Measurements from ENCODE around the gene ENG.

GRCh38 chr9:127903557-127904475 lies 49.4 kb upstream of the ENG start:
- TF ChIP-seq ZNF274 (IDR thresholded peaks at IDR 0.05; ENCODE audit: low read depth, low read length) (no peak), SUZ12 (IDR thresholded peaks at IDR 0.05; ENCODE audit: extremely low read depth, insufficient read depth, insufficient read length) (no peak), YY1 (IDR thresholded peaks at IDR 0.05; ENCODE audit: insufficient read depth, insufficient read length) (no peak)
